Skeletal muscle satellite cell (primary cell): Measurements from ENCODE around the gene USF1. TPM values are rescaled to one million over a fixed set of nuclear protein-coding genes. Genes with fewer than 3 reads are reported as not detected.

Experiments
- H3K27me3 ChIP-seq: 2 replicates; pipeline ENCODE4 v1.7.0; 2013; ENCODE audit warnings: low read length; ENCODE audit not compliant: control insufficient read depth, insufficient read depth
- H3K36me3 ChIP-seq: 2 replicates; pipeline ENCODE4 v1.7.0; 2013; ENCODE audit warnings: mild to moderate bottlenecking, control low read depth, low read length; ENCODE audit not compliant: insufficient read depth
- H3K4me1 ChIP-seq: 2 replicates; pipeline ENCODE4 v1.7.0; 2013; ENCODE audit warnings: low read length; ENCODE audit not compliant: control insufficient read depth, insufficient read depth
- H3K4me2 ChIP-seq: 2 replicates; pipeline ENCODE4 v1.7.0; 2013; ENCODE audit warnings: mild to moderate bottlenecking, low read length
- H3K4me3 ChIP-seq: 2 replicates; pipeline ENCODE4 v1.7.0; 2013; ENCODE audit warnings: low read length
- H3K9ac ChIP-seq: 2 replicates; pipeline ENCODE4 v1.7.0; 2013; ENCODE audit warnings: mild to moderate bottlenecking, low read depth, low read length, moderate library complexity
- H3K9me3 ChIP-seq: replicated peaks from 2 replicates; pipeline ENCODE4 v1.7.0; 2013; ENCODE audit warnings: mild to moderate bottlenecking, control low read depth, low read length
- total RNA-seq: library from RNA; depleted of rRNA; stranded (reverse); fragments of >200 nt; gene quantifications from 2 replicates; pipeline ENCODE4 v1.2.3, GENCODE V29; 2012; rRNA removed

The USF1 gene
- 41.9 and 44.1 TPM in 2 replicates for total RNA-seq

GRCh38 chr1:161045736-161046604 lies at the start of gene USF1:
Gene USF1, minus strand, starts transcription at chr1:161045977. Its CDS starts 2,702 bp downstream, at chr1:161043275.
- Histone ChIP-seq H3K9me3 (peaks cover 5% of the 10 kb centered on the region), H3K9ac (peak within 1 kb of the TSS; percentile 96), H3K36me3 (peaks cover 17% of the 10 kb centered on the region), H3K4me2 (peak within 1 kb of the TSS; percentile 96), H3K27me3 (no peaks in the 10 kb centered on the region), H3K4me3 (peak within 1 kb of the TSS; percentile 97), H3K4me1 (peaks cover 10% of the 10 kb centered on the region)

GRCh38 chr1:161095230-161095629 lies 49.5 kb upstream of the USF1 start:
- Histone ChIP-seq H3K9me3 (no peaks in the 10 kb centered on the region), H3K36me3 (peaks cover 12% of the 10 kb centered on the region), H3K27me3 (no peaks in the 10 kb centered on the region), H3K9ac (no peak overlapping the region), H3K4me2 (no peak overlapping the region), H3K4me3 (no peak overlapping the region), H3K4me1 (peaks cover 36% of the 10 kb centered on the region)

- Histone ChIP-seq H3K9ac (no peak overlapping the region), H3K36me3 (peaks cover 4% of the 10 kb centered on the region), H3K4me3 (no peak overlapping the region), H3K4me1 (peaks cover 36% of the 10 kb centered on the region), H3K9me3 (no peaks in the 10 kb centered on the region), H3K27me3 (no peaks in the 10 kb centered on the region), H3K4me2 (no peak overlapping the region)
These were observed 48.7 kb upstream of the USF1 start for GRCh38 chr1:161094481-161094880.

- Histone ChIP-seq H3K36me3 (no peaks in the 10 kb centered on the region), H3K4me2 (peak overlapping the region; percentile 19), H3K4me1 (peaks cover 36% of the 10 kb centered on the region), H3K27me3 (no peaks in the 10 kb centered on the region), H3K9ac (no peak overlapping the region), H3K4me3 (no peak overlapping the region), H3K9me3 (no peaks in the 10 kb centered on the region)
These were observed 46.8 kb upstream of the USF1 start for GRCh38 chr1:161092621-161093028.

- H3K9me3 ChIP-seq = no peaks in the 10 kb centered on the region
- H3K4me3 ChIP-seq = no peak overlapping the region
- no peak overlapping the region for H3K4me2 ChIP-seq
- peaks cover 31% of the 10 kb centered on the region for H3K4me1 ChIP-seq
- no peak overlapping the region for H3K9ac ChIP-seq
- no peaks in the 10 kb centered on the region for H3K36me3 ChIP-seq
- no peaks in the 10 kb centered on the region for H3K27me3 ChIP-seq
These were observed 46.2 kb upstream of the USF1 start for GRCh38 chr1:161091796-161092507.

- H3K9me3 ChIP-seq = no peaks in the 10 kb centered on the region
- peaks cover 28% of the 10 kb centered on the region for H3K4me1 ChIP-seq
These were observed 45.3 kb upstream of the USF1 start for GRCh38 chr1:161091093-161091492.

GRCh38 chr1:161090617-161091016 lies 44.8 kb upstream of the USF1 start:
- Histone ChIP-seq H3K27me3 (no peaks in the 10 kb centered on the region), H3K9ac (no peak overlapping the region), H3K9me3 (no peaks in the 10 kb centered on the region), H3K4me2 (no peak overlapping the region), H3K4me3 (no peak overlapping the region), H3K36me3 (no peaks in the 10 kb centered on the region), H3K4me1 (peaks cover 29% of the 10 kb centered on the region)

More at GRCh38 chr1:161091093-161091492, 45.3 kb upstream of the USF1 start:
- no peaks in the 10 kb centered on the region for H3K36me3 ChIP-seq
- no peak overlapping the region for H3K4me3 ChIP-seq
- no peaks in the 10 kb centered on the region for H3K27me3 ChIP-seq
- H3K9ac ChIP-seq = no peak overlapping the region
- no peak overlapping the region for H3K4me2 ChIP-seq

- Histone ChIP-seq H3K4me1 (peaks cover 36% of the 10 kb centered on the region), H3K9ac (no peak overlapping the region), H3K9me3 (no peaks in the 10 kb centered on the region), H3K27me3 (no peaks in the 10 kb centered on the region), H3K4me2 (no peak overlapping the region), H3K36me3 (no peaks in the 10 kb centered on the region), H3K4me3 (no peak overlapping the region)
These were observed 44.2 kb upstream of the USF1 start for GRCh38 chr1:161089938-161090337.

- Histone ChIP-seq H3K9me3 (no peaks in the 10 kb centered on the region), H3K4me2 (no peak within 1 kb of the TSS), H3K9ac (no peak within 1 kb of the TSS), H3K4me1 (peaks cover 41% of the 10 kb centered on the region), H3K27me3 (no peaks in the 10 kb centered on the region), H3K36me3 (no peaks in the 10 kb centered on the region), H3K4me3 (no peak within 1 kb of the TSS)
These were observed 43.6 kb upstream of the USF1 start, which contains the start of gene NECTIN4 for GRCh38 chr1:161089251-161089924. Gene NECTIN4, minus strand, starts transcription at chr1:161089558. Its CDS starts 262 bp downstream, at chr1:161089296.

- Histone ChIP-seq H3K27me3 (no peaks in the 10 kb centered on the region), H3K4me2 (no peak overlapping the region), H3K4me3 (no peak overlapping the region), H3K4me1 (peaks cover 48% of the 10 kb centered on the region), H3K9ac (no peak overlapping the region), H3K9me3 (no peaks in the 10 kb centered on the region), H3K36me3 (no peaks in the 10 kb centered on the region)
These were observed 42.9 kb upstream of the USF1 start for GRCh38 chr1:161088587-161089110.

- no peak overlapping the region for H3K9ac ChIP-seq
- H3K27me3 ChIP-seq = no peaks in the 10 kb centered on the region
- no peaks in the 10 kb centered on the region for H3K36me3 ChIP-seq
- H3K4me2 ChIP-seq = no peak overlapping the region
- no peak overlapping the region for H3K4me3 ChIP-seq
- peaks cover 44% of the 10 kb centered on the region for H3K4me1 ChIP-seq
- no peaks in the 10 kb centered on the region for H3K9me3 ChIP-seq
These were observed 40.7 kb upstream of the USF1 start for GRCh38 chr1:161086457-161086856.
